NCI-H1694 (cell line): ENCODE measurements around the gene RRAGD.

Source experiments
- DNase-seq: peaks from one replicate; lab custom pipeline; 2025; lab: John Stamatoyannopoulos, UW

The RRAGD gene, protein sequence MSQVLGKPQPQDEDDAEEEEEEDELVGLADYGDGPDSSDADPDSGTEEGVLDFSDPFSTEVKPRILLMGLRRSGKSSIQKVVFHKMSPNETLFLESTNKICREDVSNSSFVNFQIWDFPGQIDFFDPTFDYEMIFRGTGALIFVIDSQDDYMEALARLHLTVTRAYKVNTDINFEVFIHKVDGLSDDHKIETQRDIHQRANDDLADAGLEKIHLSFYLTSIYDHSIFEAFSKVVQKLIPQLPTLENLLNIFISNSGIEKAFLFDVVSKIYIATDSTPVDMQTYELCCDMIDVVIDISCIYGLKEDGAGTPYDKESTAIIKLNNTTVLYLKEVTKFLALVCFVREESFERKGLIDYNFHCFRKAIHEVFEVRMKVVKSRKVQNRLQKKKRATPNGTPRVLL

DNA sequence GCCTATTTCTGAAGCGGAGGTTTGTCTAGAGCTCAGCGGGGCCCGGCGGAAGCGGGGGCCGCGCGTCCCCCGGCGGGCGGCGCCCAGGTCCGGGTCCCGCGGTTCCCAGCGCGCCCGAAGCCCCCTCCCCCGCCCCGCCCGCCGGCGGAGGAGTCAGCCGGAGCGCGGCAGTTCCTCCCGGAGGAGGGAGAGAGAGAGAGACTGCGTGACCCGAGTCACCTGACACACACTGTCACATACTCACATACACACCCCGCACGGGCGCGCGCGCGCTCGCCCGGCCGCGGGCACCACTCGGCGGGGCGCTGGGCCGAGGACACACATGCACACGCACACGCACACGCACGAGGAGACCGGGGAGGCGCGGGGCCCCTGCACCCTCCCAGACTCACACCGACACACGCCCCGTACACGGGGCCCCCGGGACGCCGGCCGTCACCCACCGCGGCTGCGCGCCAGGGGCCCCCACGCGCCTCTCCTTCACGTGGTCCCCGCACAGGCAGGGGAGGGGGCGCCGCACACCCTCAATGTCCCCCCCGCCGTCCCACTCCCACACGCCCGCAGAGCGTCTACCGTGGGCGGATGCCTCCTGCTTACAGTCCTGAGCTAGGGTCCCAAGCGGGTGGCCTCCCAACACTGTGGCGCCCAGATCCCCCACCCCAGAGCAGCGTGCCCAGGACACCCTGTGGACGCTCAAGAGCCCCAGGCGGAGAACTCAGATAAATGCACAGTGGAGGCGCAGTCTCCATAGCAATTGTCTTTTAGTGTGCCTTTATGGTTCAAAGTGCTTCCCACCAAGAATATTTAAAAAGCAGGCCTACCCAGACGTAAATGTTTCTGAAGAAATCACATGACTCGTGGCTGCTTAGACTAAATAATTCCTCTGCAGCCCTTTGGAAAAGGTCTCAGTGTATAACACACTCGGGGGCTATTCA is at the start of gene RRAGD:
TSS of gene RRAGD (minus strand) at position 203 of the 935 bp plus-strand sequence. CDS start 280 bp downstream, outside the sequence.
- DNase-seq = peak; percentile 62

DNA sequence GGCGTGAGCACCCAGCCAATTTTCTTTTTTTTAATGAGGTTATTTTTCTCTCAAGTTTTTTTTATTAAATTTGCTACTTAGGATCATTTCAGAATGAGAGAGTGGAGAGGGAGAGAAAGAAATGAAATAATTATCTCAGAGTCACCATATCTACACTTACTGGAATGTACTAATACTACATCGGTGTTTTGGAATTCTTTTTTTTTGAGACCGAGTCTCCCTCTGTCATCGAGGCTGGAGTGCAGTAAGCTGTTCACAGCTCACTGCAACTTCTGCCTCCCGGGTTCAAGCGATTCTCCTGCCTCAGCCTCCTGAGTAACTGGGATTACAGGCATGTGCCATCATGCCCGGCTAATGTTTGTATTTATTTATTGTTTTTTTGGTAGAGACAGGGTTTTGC is 48.6 kb upstream of the RRAGD start:
- no peak for DNase-seq

- no peak for DNase-seq
Measured at GRCh38 chr6:89459501-89459900, 47.4 kb upstream of the RRAGD start.

DNA sequence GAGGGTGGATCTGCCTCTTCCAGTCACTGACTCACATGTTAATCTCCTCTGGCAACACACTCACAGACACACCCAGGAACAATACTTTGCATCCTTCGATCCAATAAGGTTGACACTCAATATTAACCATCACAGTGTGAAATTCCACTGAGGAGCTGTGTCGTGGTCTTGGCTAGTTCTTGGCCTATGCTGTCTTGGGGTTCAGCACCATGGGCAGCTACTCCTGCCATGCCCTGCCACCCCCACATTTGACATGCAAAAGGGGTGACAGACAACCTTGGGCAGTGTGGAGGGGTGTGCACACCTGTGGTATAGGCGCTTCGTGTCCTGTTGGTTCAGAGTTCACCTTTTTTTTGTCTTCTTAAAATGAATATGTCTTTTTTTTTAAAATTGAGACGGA is 46.6 kb upstream of the RRAGD start:
- no peak for DNase-seq

DNA sequence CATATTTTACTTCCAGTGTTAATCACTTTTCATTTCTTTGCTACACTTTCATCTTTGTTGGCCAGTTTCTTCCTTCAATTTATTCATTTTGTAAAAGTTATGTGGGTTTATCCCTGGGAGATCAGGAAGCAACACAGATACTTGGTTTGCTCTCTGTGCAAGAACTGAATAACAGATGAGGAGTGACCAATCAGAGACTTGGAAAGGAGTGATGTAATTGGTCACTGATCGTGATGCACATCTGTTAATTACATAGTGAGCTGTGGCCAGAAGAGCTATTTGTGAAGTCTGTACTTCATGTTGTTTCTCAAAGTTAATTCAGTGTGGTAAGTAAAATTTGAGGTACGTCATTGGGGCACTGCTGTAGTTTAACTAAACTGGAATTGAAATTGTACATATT is 42.2 kb upstream of the RRAGD start:
- DNase-seq = no peak

GRCh38 chr6:89452281-89452680 is 40.2 kb upstream of the RRAGD start:
- DNase-seq = no peak

DNA sequence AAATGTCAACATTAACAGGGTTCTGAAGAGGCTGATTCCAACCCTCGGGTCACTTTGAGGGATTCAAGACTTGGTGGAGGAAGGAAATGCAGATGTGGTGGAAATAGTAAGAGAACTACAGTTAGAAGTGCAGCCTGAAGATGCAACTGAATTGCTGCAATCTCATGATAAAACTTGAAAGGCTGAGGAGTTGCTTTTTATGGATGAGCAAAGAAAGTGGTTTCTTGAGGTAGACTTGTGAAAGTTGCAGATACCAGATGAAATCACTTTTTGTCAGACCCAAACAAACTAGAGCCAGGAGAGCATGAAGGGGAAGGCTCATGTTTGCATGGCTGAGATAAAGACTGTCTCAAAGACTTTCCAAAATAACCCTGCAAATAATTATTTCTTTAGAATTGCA is 37.1 kb upstream of the RRAGD start:
- DNase-seq = no peak

DNA sequence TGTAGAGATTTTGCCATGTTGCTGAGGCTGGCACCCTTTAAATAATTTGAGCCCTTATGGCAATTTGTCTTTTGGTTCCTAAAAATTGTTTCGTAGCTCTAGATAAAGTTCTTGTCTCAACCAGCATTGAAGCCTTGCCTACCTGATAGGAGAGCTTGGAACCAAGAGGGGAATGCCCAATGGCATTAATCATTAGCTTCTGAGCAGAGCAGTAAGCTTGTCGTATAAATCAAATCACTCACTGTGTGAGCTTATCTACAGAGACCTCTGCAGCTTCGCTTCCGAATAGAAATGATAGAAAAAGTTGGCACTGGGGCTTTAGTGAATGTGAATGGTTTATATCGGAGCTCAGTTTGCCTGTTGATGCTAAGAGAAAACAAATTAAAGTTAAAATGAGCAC is 31.6 kb upstream of the RRAGD start:
- no peak for DNase-seq

GRCh38 chr6:89440200-89440599 is 28.1 kb upstream of the RRAGD start:
- DNase-seq = no peak

DNA sequence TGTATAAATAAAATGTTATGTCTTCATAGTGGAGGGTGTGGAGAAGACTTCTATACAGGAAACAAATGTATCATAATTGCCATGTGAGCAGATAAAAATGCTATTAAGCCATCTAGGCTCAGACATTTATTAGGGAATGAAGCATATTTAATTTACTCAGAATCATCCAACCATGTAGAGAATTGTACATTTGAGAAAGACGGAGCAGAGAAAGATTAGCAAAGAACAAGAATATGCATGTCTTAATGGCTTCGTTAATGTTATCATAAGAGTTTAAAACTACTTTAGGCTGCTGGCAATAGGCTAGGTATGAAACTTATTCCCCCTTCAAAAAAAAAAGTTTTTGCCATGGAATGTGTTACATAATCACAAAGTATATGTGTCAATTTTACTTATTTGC is 26.9 kb upstream of the RRAGD start:
- DNase-seq = no peak

DNA sequence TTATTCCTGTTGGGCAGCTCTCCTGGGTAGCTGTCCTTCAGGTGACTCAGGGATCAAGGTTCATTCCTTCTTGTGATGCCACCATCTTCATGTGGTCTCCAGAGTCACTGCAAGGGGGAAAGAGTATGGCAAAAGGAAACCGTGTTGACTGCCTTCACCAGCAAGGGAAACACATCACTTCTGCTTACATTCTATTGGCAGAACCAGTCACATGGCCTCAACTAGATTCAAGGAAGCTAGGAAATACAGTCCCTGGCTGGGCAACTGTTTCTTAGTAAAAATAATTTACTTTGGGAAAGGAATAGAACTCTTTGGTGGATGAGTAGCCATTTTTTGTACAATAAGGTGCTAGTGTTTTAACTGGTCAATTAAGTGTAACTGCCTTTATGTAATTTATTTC is 26.2 kb upstream of the RRAGD start:
- no peak for DNase-seq

GRCh38 chr6:89436226-89436625 is 24.2 kb upstream of the RRAGD start:
- DNase-seq = no peak

GRCh38 chr6:89434954-89435353 is 22.9 kb upstream of the RRAGD start:
- no peak for DNase-seq

DNA sequence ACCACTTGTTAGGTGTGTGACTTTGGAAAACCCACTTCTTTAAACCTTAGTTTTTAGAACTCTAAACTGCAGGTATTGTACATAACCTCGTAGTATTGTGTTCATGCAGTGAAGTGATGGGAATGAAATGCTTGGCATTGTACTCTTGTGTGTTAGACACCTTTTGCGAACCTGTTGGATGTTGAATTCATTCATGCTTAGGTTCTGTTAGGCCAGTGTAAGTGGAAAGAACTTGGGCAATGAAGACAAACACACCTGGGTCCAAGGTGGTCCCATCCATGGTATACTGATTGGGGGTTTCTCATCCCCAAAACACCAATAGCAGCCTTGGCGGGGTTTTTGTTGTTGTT is 22.1 kb upstream of the RRAGD start:
- DNase-seq = no peak

- no peak for DNase-seq
Measured at GRCh38 chr6:89433252-89434149, 21.4 kb upstream of the RRAGD start.

- DNase-seq = peak; percentile 22
Measured at GRCh38 chr6:89432875-89433251, 20.8 kb upstream of the RRAGD start, which contains the start of gene ANKRD6. ANKRD6 (plus strand) TSS chr6:89433152; CDS start chr6:89566977, 133,825 bp downstream.

DNA sequence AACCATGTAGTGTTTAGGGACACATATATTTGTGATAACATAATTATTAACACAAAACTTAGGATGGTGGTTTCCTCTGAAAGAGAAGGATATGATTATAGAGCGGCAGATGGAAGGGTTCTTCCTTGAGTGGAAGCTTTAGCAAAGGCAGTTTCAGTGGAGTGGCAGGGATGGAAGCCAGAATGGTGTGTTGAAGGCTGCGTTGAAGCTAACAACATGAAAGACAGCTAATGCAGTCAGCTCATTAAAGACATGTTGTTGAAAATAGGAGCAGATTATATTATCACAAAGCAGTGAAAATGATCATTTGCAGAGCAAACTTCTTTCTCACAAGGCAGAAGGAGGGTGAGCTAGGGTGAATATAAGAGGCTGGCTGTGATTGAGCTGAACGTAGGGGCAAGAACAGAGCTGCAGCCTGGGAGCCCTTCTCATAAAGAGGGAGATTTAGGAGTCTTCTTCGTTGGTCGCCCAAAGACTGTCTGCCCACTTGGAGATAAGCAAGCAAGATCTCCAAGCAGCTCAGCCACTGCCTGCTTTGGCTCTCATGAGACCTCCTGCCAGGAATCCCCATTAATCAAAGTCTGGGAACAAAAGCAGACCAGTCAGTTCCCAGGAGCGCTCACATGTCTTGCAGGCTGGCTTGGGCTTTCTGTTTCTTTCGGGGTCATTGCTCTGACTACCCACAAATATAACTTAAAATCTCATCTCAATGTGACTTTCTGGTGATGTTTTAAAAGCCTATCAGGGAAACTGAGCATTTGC is 18.3 kb upstream of the RRAGD start:
- no peak for DNase-seq

DNA sequence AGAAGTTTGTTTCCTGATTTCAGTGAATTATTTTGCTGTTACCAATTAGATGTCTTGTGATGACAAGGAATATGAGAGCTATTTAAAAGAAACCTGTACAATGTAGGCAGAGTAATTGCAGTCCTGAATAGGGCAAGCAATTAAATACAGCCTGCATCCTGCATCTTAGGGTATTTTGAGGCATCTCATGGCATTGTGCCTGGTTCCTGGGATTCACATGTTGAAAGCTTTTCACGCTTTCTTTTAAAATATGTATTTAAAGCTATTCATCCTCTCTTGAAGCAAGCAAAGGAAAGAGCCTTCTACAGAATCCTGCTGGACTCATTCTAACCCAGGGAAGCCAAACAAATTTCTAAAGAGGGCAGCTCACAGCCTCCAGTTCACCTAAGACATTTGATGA is 4.7 kb upstream of the RRAGD start:
- no peak for DNase-seq

GRCh38 chr6:89415185-89415584 is 3.1 kb upstream of the RRAGD start:
- no peak for DNase-seq

DNA sequence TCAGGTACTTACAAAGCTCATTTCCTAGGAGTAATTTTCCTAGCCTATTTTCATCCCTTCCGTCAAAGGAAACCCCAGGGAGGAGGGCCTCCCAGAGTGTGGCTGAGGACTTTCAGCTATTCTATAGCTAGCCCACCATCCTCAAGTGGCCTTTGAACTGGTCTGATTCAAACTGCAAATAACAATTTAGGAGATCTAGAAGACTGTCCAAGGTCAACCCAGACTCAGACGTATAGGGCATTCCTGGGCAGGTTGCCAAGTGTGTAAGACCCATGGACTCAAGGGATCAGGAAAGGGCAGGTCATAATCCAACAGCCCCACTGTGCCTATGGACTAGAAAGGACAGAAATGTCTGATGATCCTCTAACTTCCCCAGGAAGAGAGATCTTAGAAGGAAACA is 2.1 kb upstream of the RRAGD start:
- no peak for DNase-seq

DNA sequence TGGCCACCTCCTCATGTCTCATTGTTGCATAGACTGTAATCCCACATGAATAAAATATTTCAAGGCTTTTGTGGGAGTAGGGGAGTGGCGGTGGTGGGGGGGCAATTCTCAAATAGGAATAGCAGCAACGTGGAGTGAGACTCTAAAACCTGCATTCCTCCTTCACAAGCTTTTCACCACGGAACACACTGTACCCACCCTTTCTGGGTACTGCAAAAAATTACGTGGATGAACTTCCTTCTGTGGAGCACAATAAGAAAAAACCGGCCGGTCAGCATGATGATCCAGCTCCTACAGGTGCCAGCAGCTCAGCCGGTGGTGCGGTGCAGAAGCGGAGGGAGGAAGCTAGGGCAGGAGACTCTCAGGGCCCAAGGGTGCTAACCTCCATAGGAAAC is 930 bp upstream of the RRAGD start:
- DNase-seq = no peak
